Activated CD4-positive, alpha-beta T cell treated with anti-CD3 and anti-CD28 coated beads, Interleukin-2, amount 50 U/mL, for 16 hours (primary cell): ENCODE results near the gene TMEM50A.
"Not testable (repeated sequence)": the region's sequence is repeated elsewhere in the genome, so short reads cannot be mapped to it uniquely, and the experiment has no call there.

Experiments
- DNase-seq: peaks from one replicate; pipeline ENCODE4 v3.0.0-alpha.2; 2020

The TMEM50A gene

GRCh38 chr1:25389721-25390120 lies 51.6 kb downstream of the TMEM50A start:
- DNase-seq = not testable (repeated sequence)

GRCh38 chr1:25392841-25393240 lies 54.7 kb downstream of the TMEM50A start:
- no peak for DNase-seq

- DNase-seq = not testable (repeated sequence)
Measured at GRCh38 chr1:25397549-25397948, 59.4 kb downstream of the TMEM50A start.

- DNase-seq = not testable (repeated sequence)
Measured at GRCh38 chr1:25398079-25398478, 59.9 kb downstream of the TMEM50A start.

GRCh38 chr1:25402947-25403803 lies 65.0 kb downstream of the TMEM50A start:
- DNase-seq = not testable (repeated sequence)

GRCh38 chr1:25405731-25406305 lies 67.7 kb downstream of the TMEM50A start:
- not testable (repeated sequence) for DNase-seq

GRCh38 chr1:25409641-25410427 lies 71.7 kb downstream of the TMEM50A start:
- DNase-seq = not testable (repeated sequence)
